OCI-LY7 (cell line): ENCODE data around the gene FIBP. TPM values are rescaled to one million over a fixed set of nuclear protein-coding genes. Genes with fewer than 3 reads are reported as not detected.

Experiments
- BruUV-seq: library from RNA; stranded (reverse); fragments of 400-500 nt; replicated peaks from 2 replicates; lab custom pipeline; 2021; lab: Mats Ljungman, UMichigan
- CTCF ChIA-PET: fragments of 300-600 bp; sonication (Branson Sonifier 250); formaldehyde crosslinking; loops from one replicate; lab custom pipeline; 2022; ENCODE audit warnings: antibody characterized with exemption; ENCODE audit not compliant: unreplicated experiment; lab: Charles Lee
- POLR2A ChIA-PET: fragments of 300-600 bp; sonication (Branson Sonifier 250); formaldehyde crosslinking; loops from one replicate; lab custom pipeline; 2022; ENCODE audit warnings: antibody characterized with exemption; lab: Charles Lee
- DNase-seq: peaks from one replicate; pipeline ENCODE4 v3.0.0-alpha.2; 2015; ENCODE audit warnings: low spot score
- H2AFZ ChIP-seq: fragments of 200-600 bp; sonication (generic), shearing (Covaris generic); 2 replicates; pipeline ENCODE4 v1.6.1; 2014; ENCODE audit warnings: mild to moderate bottlenecking, antibody characterized with exemption, low read length, moderate library complexity
- H3K27ac ChIP-seq: fragments of 200-600 bp; sonication (generic); 2 replicates; pipeline ENCODE4 v1.5.1; 2014; ENCODE audit warnings: mixed run types, low read depth, mild to moderate bottlenecking, moderate library complexity, low read length, inconsistent platforms; ENCODE audit not compliant: poor library complexity, severe bottlenecking
- H3K36me3 ChIP-seq: fragments of 200-600 bp; sonication (generic); 2 replicates; pipeline ENCODE4 v1.6.1; 2014; ENCODE audit warnings: mild to moderate bottlenecking, antibody characterized with exemption, low read length, moderate library complexity, mixed read lengths; ENCODE audit not compliant: insufficient read depth
- H3K4me1 ChIP-seq: fragments of 200-600 bp; sonication (generic); 2 replicates; pipeline ENCODE4 v1.5.1; 2014; ENCODE audit warnings: mild to moderate bottlenecking, low read length; ENCODE audit not compliant: insufficient read depth, poor library complexity, severe bottlenecking
- H3K4me2 ChIP-seq: fragments of 200-600 bp; sonication (generic); 2 replicates; pipeline ENCODE4 v1.6.1; 2014; ENCODE audit warnings: mild to moderate bottlenecking, low read length
- H3K4me3 ChIP-seq: fragments of 200-600 bp; sonication (generic); 2 replicates; pipeline ENCODE4 v1.5.1; 2014; ENCODE audit warnings: mild to moderate bottlenecking, low read depth, low read length; ENCODE audit not compliant: poor library complexity, severe bottlenecking
- H3K79me2 ChIP-seq: fragments of 200-600 bp; sonication (generic); 2 replicates; pipeline ENCODE4 v1.6.1; 2016; ENCODE audit warnings: low read depth, mild to moderate bottlenecking, low read length, moderate library complexity, mixed read lengths; ENCODE audit not compliant: insufficient read depth
- H3K9me2 ChIP-seq: fragments of 200-600 bp; sonication (generic); 2 replicates; pipeline ENCODE4 v1.6.1; 2016; ENCODE audit warnings: mild to moderate bottlenecking, low read length, mixed read lengths; ENCODE audit not compliant: insufficient read depth
- H3K9me3 ChIP-seq: fragments of 200-600 bp; sonication (generic); 2 replicates; pipeline ENCODE4 v1.6.1; 2014; ENCODE audit warnings: mild to moderate bottlenecking, mixed run types, low read length, mixed read lengths
- H4K20me1 ChIP-seq: fragments of 200-600 bp; sonication (generic); 2 replicates; pipeline ENCODE4 v1.6.1; 2014; ENCODE audit warnings: mild to moderate bottlenecking, antibody characterized with exemption, low read length, moderate library complexity, mixed read lengths; ENCODE audit not compliant: insufficient read depth
- CTCF ChIP-seq: fragments of 200-600 bp; sonication (generic); conservative IDR thresholded peaks from 2 replicates; pipeline ENCODE4 v1.5.1; 2014; ENCODE audit warnings: mild to moderate bottlenecking, antibody characterized with exemption, low read length, moderate library complexity, mixed read lengths
- EZH2phosphoT487 ChIP-seq: fragments of 200-600 bp; sonication (generic); IDR thresholded peaks from 2 replicates; pipeline ENCODE4 v1.6.1; 2018; ENCODE audit warnings: low read depth, borderline replicate concordance, mild to moderate bottlenecking, mixed run types, antibody characterized with exemption, low read length, moderate library complexity, mixed read lengths
- intact Hi-C: fragments of 100-400 bp; cut with micrococcal nuclease; formaldehyde crosslinking; loops from one replicate; pipeline ENCODE4 v1.10.0; 2022; ENCODE audit not compliant: unreplicated experiment
- total RNA-seq, 2 experiments: library from RNA; depleted of rRNA in 1 of 2; stranded (reverse); fragments of >200 nt in 1 of 2; shearing (Covaris generic) in 1 of 2; gene quantifications; 2 replicates each; pipeline ENCODE4 v1.2.3, GENCODE V29; 2014 to 2022

Gene FIBP
- total RNA-seq, 2 experiments from 2014 or later: 97.3 to 184 TPM

DNA sequence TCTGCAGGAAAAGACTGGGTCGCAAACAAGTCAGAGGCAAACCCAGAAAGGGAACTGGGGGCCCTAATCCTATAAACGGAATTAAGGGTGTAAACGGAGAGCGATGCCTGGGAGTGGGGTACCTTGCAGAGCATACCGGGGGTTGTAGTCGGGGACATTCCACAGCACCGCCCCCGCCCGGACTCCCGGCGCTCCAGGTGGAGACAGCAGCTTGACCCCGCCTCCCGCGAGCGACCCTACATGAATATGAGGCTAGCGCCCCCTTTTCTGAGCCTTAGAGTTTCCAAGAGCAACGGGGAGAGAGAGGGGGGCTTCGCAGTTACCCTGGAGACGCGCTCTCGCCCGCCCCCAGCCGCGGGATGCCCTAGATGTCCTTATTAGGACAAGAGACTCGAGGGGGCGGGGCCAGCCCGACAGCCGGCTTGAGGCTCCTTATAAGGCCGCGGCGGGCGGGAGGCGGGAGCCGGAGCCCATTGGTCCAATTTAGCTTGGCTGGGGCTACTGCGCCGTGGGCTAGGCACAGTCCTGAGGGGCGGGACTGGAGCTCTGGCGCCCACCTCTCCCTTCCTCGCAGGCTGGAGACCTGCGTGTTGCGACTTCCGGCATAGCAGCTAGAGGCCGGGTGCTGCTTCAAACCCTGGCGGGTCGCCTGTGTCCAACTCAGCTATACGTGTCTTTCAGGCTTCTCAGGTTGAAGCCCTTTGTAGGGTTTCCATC is 29.0 kb downstream of the FIBP start:
- TF ChIP-seq EZH2phosphoT487 (no peak), CTCF (0 out of 2 replicates have a peak, but pooled peaks have one; percentile 26)
- intact Hi-C loops: loop anchor here (1.0 to 5.0 kb wide), 7 partner anchors 29 to 408 kb away; partner anchors contain the start of genes BANF1, C11orf68, DRAP1 and EIF1AD
- Histone ChIP-seq H3K79me2 (peaks cover 49% of the 10 kb centered on the region), H3K36me3 (peaks cover 61% of the 10 kb centered on the region), H4K20me1 (peaks cover 20% of the 10 kb centered on the region), H2AFZ (peak overlapping the region; percentile 73), H3K27ac (peak overlapping the region; percentile 93), H3K4me2 (peak overlapping the region; percentile 96), H3K9me3 (no peaks in the 10 kb centered on the region), H3K9me2 (no peaks in the 10 kb centered on the region), H3K4me3 (peak overlapping the region; percentile 99), H3K4me1 (peaks cover 31% of the 10 kb centered on the region)
- no TSS peak for BruUV-seq
- CTCF ChIA-PET: interaction anchor here (0.7 to 2.0 kb wide), 6 partner anchors 11 to 34 kb away, joined by 3 to 17 read pairs (median 4); partner anchors contain the start of genes CCDC85B and FIBP
- DNase-seq: peak; percentile 99
- POLR2A ChIA-PET: interaction anchor here (0.6 to 3.9 kb wide), 11 partner anchors 13 to 396 kb away, joined by 3 to 59 read pairs (median 3); partner anchors contain the start of genes CCDC85B, FIBP and PCNX3

- intact Hi-C loops: loop anchor here (1.0 to 5.0 kb wide), 9 partner anchors 30 to 409 kb away; partner anchors contain the start of genes BANF1, C11orf68, DRAP1 and EIF1AD
- no peak for TF ChIP-seq CTCF
- Histone ChIP-seq H3K4me3 (peak overlapping the region; percentile 99), H3K9me2 (no peaks in the 10 kb centered on the region), H3K27ac (peak overlapping the region; percentile 93), H3K9me3 (no peaks in the 10 kb centered on the region), H2AFZ (peak overlapping the region; percentile 73), H3K79me2 (peaks cover 50% of the 10 kb centered on the region), H3K4me2 (peak overlapping the region; percentile 93), H4K20me1 (peaks cover 20% of the 10 kb centered on the region), H3K36me3 (peaks cover 61% of the 10 kb centered on the region), H3K4me1 (peaks cover 31% of the 10 kb centered on the region)
- ChIA-PET CTCF (interaction anchor here (1.0 to 2.0 kb wide), 2 partner anchors 15 to 29 kb away, joined by 5 to 24 read pairs; partner anchors contain the start of gene FIBP), POLR2A (interaction anchor here (0.6 to 3.9 kb wide), 8 partner anchors 10 to 397 kb away, joined by 3 to 59 read pairs (median 4); partner anchors contain the start of genes CCDC85B and FIBP)
- peak; percentile 30 for DNase-seq
- no TSS peak for BruUV-seq
Measured at GRCh38 chr11:65858681-65859087, 29.6 kb downstream of the FIBP start.
